ENCODE data around the gene TOP3B. TPM values are rescaled to one million over a fixed set of nuclear protein-coding genes. Genes with fewer than 3 reads are reported as not detected.

The TOP3B gene
- total and polyA plus RNA-seq, 9 of the 15 experiments (the other 6 are each of a cell fraction or from before 2014, with no cell fraction given), result 3.0 to 188 (median 112) TPM

GRCh38 chr22:21998595-21999247, 16.1 kb upstream of the TOP3B start (continued):
- TF ChIP-seq AFF1 (IDR thresholded peaks at IDR 0.05; ENCODE audit: low read depth in 1 of 2, partially characterized antibody in 2 of 2), result no peak
- TF ChIP-seq PCBP2 (IDR thresholded peaks at IDR 0.05; ENCODE audit: low read depth, low read length, poor library complexity, severe bottlenecking), result no peak
- no peak for TF ChIP-seq ZNF395 (CRISPR knock-in tag; IDR thresholded peaks at IDR 0.05)
- TF ChIP-seq TEAD4 (IDR thresholded peaks at IDR 0.05; ENCODE audit: low read length), result no peak
- TF ChIP-seq TEAD4 (CRISPR knock-in tag; IDR thresholded peaks at IDR 0.05; ENCODE audit: borderline replicate concordance), result peak; percentile 67; the same call in 1 of the 2 replicates
- no peak for TF ChIP-seq GTF2E2 (tag; IDR thresholded peaks at IDR 0.05)
- TF ChIP-seq PRPF4 (IDR thresholded peaks at IDR 0.05; ENCODE audit: insufficient read depth, low read depth, low read length, poor library complexity, severe bottlenecking), result no peak
- no peak for TF ChIP-seq FOXA1 (IDR thresholded peaks at IDR 0.05; ENCODE audit: borderline replicate concordance)
- TF ChIP-seq SMAD2 (IDR thresholded peaks at IDR 0.05; ENCODE audit: low read depth, low read length), result no peak
- TF ChIP-seq CREM (IDR thresholded peaks at IDR 0.05; ENCODE audit: low read depth), result no peak
- no peak for TF ChIP-seq BRF1 (IDR thresholded peaks at IDR 0.05; ENCODE audit: borderline replicate concordance, extremely low read depth, insufficient read length)
- TF ChIP-seq ADNP (tag; IDR thresholded peaks at IDR 0.05), result no peak
- TF ChIP-seq POLR3G (IDR thresholded peaks at IDR 0.05; ENCODE audit: extremely low read depth, insufficient read length, insufficient replicate concordance), result no peak
- peak in 1 of 2 experiments; percentile 75; a peak in 2 of 4 replicates for TF ChIP-seq FOXA3 (CRISPR knock-in tag; conservative IDR thresholded peaks at IDR 0.05 in 1 of 2, IDR thresholded peaks at IDR 0.05 in 1 of 2)
- TF ChIP-seq CGGBP1 (CRISPR knock-in tag; IDR thresholded peaks at IDR 0.05), result no peak
- TF ChIP-seq RBM14 (IDR thresholded peaks at IDR 0.05; ENCODE audit: borderline replicate concordance, insufficient read depth, low read depth, low read length), result no peak
- TF ChIP-seq HNRNPL (IDR thresholded peaks at IDR 0.05; ENCODE audit: low read depth, low read length), result no peak
- TF ChIP-seq HDAC1 (IDR thresholded peaks at IDR 0.05), result no peak
- TF ChIP-seq ZNF311 (CRISPR knock-in tag; IDR thresholded peaks at IDR 0.05), result no peak
- TF ChIP-seq RBM34 (IDR thresholded peaks at IDR 0.05; ENCODE audit: borderline replicate concordance, insufficient read depth, low read length), result 0 out of 2 replicates have a peak, but pooled peaks have one; percentile 48
- 0 out of 2 replicates have a peak, but pooled peaks have one; percentile 12 for TF ChIP-seq ZNF431 (CRISPR knock-in tag; IDR thresholded peaks at IDR 0.05)
